Endothelial cell of umbilical vein (primary cell): ENCODE data around the gene SLC39A8.

Experiments
- EZH2 ChIP-seq: IDR thresholded peaks from 2 replicates; pipeline ENCODE4 v1.6.1; 2012; ENCODE audit warnings: borderline replicate concordance, low read depth, mild to moderate bottlenecking, moderate library complexity, low read length, inconsistent platforms; ENCODE audit not compliant: severe bottlenecking
- GATA2 ChIP-seq: IDR thresholded peaks from 2 replicates; pipeline ENCODE4 v1.7.0; 2011; ENCODE audit warnings: low read depth, mild to moderate bottlenecking, moderate library complexity, mixed read lengths, low read length; ENCODE audit not compliant: insufficient read length, insufficient read depth
- JUN ChIP-seq: IDR thresholded peaks from 2 replicates; pipeline ENCODE4 v1.6.1; 2011; ENCODE audit warnings: borderline replicate concordance, low read depth; ENCODE audit not compliant: insufficient read length, insufficient read depth
- MYC ChIP-seq: IDR thresholded peaks from one replicate; pipeline ENCODE4 v1.6.1; 2011; ENCODE audit warnings: mild to moderate bottlenecking, low read depth, low read length
- POLR2A ChIP-seq: IDR thresholded peaks from 2 replicates; pipeline ENCODE4 v1.6.1; 2012; ENCODE audit warnings: low read depth, mild to moderate bottlenecking, control low read depth, low read length
- POLR2AphosphoS5 ChIP-seq: IDR thresholded peaks from 2 replicates; pipeline ENCODE4 v1.6.1; 2012; ENCODE audit warnings: low read depth, mild to moderate bottlenecking, control low read depth, low read length, moderate library complexity; ENCODE audit not compliant: insufficient read depth
- TF ChIP-seq, protein P1 (sequence below), 2 donors: IDR thresholded peaks; 1 replicate in 1 of 2; 2 replicates in 1 of 2; pipeline ENCODE4 v1.5.1; 2011; ENCODE audit warnings: low read length in 2 of 2, mild to moderate bottlenecking in 2 of 2, moderate library complexity in 2 of 2, control low read depth in 1 of 2, inconsistent platforms in 1 of 2, low read depth in 1 of 2; ENCODE audit not compliant: insufficient read depth in 1 of 2; ENCODE audit errors: extremely low read depth in 1 of 2
- TF ChIP-seq, protein P2 (sequence below): IDR thresholded peaks from 2 replicates; pipeline ENCODE4 v1.6.1; 2011; ENCODE audit not compliant: insufficient read depth, insufficient read length

GRCh38 chr4:102259081-102259480 lies 86.2 kb downstream of the SLC39A8 start:
- TF ChIP-seq POLR2A (no peak), EZH2 (no peak), POLR2AphosphoS5 (no peak), MYC (no peak), JUN (no peak), GATA2 (no peak)
- TF ChIP-seq, protein P1, sequence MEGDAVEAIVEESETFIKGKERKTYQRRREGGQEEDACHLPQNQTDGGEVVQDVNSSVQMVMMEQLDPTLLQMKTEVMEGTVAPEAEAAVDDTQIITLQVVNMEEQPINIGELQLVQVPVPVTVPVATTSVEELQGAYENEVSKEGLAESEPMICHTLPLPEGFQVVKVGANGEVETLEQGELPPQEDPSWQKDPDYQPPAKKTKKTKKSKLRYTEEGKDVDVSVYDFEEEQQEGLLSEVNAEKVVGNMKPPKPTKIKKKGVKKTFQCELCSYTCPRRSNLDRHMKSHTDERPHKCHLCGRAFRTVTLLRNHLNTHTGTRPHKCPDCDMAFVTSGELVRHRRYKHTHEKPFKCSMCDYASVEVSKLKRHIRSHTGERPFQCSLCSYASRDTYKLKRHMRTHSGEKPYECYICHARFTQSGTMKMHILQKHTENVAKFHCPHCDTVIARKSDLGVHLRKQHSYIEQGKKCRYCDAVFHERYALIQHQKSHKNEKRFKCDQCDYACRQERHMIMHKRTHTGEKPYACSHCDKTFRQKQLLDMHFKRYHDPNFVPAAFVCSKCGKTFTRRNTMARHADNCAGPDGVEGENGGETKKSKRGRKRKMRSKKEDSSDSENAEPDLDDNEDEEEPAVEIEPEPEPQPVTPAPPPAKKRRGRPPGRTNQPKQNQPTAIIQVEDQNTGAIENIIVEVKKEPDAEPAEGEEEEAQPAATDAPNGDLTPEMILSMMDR (IDR thresholded peaks at IDR 0.05; ENCODE audit: extremely low read depth in 1 of 2, insufficient read depth in 1 of 2, low read depth in 1 of 2, low read length in 2 of 2) = no peak
- TF ChIP-seq, protein P2, sequence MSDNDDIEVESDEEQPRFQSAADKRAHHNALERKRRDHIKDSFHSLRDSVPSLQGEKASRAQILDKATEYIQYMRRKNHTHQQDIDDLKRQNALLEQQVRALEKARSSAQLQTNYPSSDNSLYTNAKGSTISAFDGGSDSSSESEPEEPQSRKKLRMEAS = no peak
